A673 (cell line): ENCODE results near the gene SLC44A3. TPM values are rescaled to one million over a fixed set of nuclear protein-coding genes. Genes with fewer than 3 reads are reported as not detected.

ENCODE experiments used
- BruUV-seq: library from RNA; stranded (reverse); fragments of 400-500 nt; replicated peaks from 2 replicates; lab custom pipeline; 2021; lab: Mats Ljungman, UMichigan
- CTCF ChIA-PET: fragments of 300-600 bp; sonication (Branson Sonifier 250); formaldehyde crosslinking; loops from one replicate; lab custom pipeline; 2022; ENCODE audit warnings: antibody characterized with exemption; lab: Charles Lee
- POLR2A ChIA-PET: fragments of 300-600 bp; sonication (Branson Sonifier 250); formaldehyde crosslinking; loops from one replicate; lab custom pipeline; 2022; ENCODE audit warnings: antibody characterized with exemption; ENCODE audit not compliant: low non-redundant PET; lab: Charles Lee
- DNase-seq: peaks from one replicate; pipeline ENCODE4 v3.0.0-alpha.2; 2015; ENCODE audit warnings: low spot score
- H3K27ac ChIP-seq: fragments of 200-600 bp; sonication (generic); 2 replicates; pipeline ENCODE4 v1.5.1; 2016; ENCODE audit warnings: mixed run types, low read depth, mild to moderate bottlenecking, mixed read lengths, antibody characterized with exemption, low read length; ENCODE audit not compliant: poor library complexity, severe bottlenecking
- H3K27me3 ChIP-seq: fragments of 200-600 bp; sonication (generic); replicated peaks from 2 replicates; pipeline ENCODE4 v1.6.1; 2017; ENCODE audit warnings: mixed run types, low read depth, mild to moderate bottlenecking, mixed read lengths, antibody characterized with exemption, low read length; ENCODE audit not compliant: insufficient read depth, poor library complexity
- H3K36me3 ChIP-seq: fragments of 200-600 bp; sonication (generic); 2 replicates; pipeline ENCODE4 v1.6.1; 2016; ENCODE audit warnings: mixed run types, mild to moderate bottlenecking, mixed read lengths, antibody characterized with exemption, low read length; ENCODE audit not compliant: insufficient read depth, poor library complexity, severe bottlenecking
- H3K4me1 ChIP-seq: fragments of 200-600 bp; sonication (generic); 2 replicates; pipeline ENCODE4 v1.6.1; 2017; ENCODE audit warnings: mixed run types, mild to moderate bottlenecking, mixed read lengths, antibody characterized with exemption, low read length; ENCODE audit not compliant: insufficient read depth, poor library complexity, severe bottlenecking
- H3K4me3 ChIP-seq: fragments of 200-600 bp; sonication (generic); 2 replicates; pipeline ENCODE4 v1.5.1; 2016; ENCODE audit warnings: low read depth, mixed run types, mild to moderate bottlenecking, mixed read lengths, low read length; ENCODE audit not compliant: poor library complexity, severe bottlenecking
- H3K9me3 ChIP-seq: fragments of 200-600 bp; sonication (generic); 2 replicates; pipeline ENCODE4 v1.6.1; 2016; ENCODE audit warnings: mixed run types, low read depth, mild to moderate bottlenecking, mixed read lengths, antibody characterized with exemption, low read length; ENCODE audit not compliant: poor library complexity, severe bottlenecking
- EZH2 ChIP-seq: fragments of 200-600 bp; sonication (generic); IDR thresholded peaks from 2 replicates; pipeline ENCODE4 v1.6.1; 2017; ENCODE audit warnings: borderline replicate concordance, low read depth, mild to moderate bottlenecking, mixed read lengths, antibody characterized with exemption, low read length; ENCODE audit not compliant: poor library complexity, severe bottlenecking
- intact Hi-C: fragments of 100-400 bp; cut with micrococcal nuclease; formaldehyde crosslinking; loops from one replicate; pipeline ENCODE4 v1.10.0; 2022; ENCODE audit not compliant: unreplicated experiment
- total RNA-seq: library from RNA; stranded (reverse); gene quantifications from 2 replicates; pipeline ENCODE4 v1.2.3, GENCODE V29; 2021
- TF ChIP-seq, protein P1 (sequence below): fragments of 300-800, 200-600 bp; sonication (generic); conservative IDR thresholded peaks from 2 replicates; pipeline ENCODE4 v1.5.1; 2017; ENCODE audit warnings: low read depth, mild to moderate bottlenecking, antibody characterized with exemption, low read length, moderate library complexity, mixed read lengths

Gene SLC44A3
- total RNA-seq, 1 experiment from 2014 or later, result not detected

DNA sequence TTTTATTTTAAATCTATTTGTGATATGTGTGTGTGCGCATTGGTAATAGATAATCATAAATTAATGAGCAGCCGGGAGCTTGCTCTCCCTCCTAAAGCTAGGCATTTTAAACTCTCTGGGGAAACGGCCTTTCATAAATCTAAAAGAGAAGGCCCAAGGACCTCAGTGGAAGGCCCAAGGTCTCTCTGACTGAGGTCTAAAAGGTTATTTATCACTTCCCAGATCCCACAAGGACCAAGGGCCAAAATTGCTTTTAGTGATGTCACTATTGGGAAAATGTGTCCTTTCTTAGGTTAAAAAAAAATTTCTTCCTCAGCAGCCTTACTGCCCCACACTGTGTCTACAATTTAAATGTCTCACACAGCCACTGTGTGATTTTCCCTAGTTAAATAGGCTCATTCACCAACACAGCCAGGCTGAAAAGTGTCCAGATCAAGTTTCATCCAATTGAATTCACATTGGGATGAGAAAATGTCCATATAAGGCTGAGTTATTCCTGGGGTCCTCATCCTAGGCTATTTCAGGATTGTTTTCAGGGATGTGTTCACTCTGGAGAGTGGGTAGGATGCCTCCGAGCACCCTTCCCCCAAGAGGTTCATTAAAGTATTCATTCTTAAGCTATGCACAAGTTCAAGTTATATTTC is 46.1 kb downstream of the SLC44A3 start:
- H3K27ac ChIP-seq, result no peak overlapping the region
- TF ChIP-seq, protein P1, sequence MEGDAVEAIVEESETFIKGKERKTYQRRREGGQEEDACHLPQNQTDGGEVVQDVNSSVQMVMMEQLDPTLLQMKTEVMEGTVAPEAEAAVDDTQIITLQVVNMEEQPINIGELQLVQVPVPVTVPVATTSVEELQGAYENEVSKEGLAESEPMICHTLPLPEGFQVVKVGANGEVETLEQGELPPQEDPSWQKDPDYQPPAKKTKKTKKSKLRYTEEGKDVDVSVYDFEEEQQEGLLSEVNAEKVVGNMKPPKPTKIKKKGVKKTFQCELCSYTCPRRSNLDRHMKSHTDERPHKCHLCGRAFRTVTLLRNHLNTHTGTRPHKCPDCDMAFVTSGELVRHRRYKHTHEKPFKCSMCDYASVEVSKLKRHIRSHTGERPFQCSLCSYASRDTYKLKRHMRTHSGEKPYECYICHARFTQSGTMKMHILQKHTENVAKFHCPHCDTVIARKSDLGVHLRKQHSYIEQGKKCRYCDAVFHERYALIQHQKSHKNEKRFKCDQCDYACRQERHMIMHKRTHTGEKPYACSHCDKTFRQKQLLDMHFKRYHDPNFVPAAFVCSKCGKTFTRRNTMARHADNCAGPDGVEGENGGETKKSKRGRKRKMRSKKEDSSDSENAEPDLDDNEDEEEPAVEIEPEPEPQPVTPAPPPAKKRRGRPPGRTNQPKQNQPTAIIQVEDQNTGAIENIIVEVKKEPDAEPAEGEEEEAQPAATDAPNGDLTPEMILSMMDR, result no peak
- TF ChIP-seq EZH2, result no peak
- no peaks in the 10 kb centered on the region for H3K9me3 ChIP-seq
- no TSS peak for BruUV-seq
- no peaks in the 10 kb centered on the region for H3K36me3 ChIP-seq
- POLR2A ChIA-PET, result no interaction called here
- no peak for DNase-seq
- no peak overlapping the region for H3K4me3 ChIP-seq
- CTCF ChIA-PET, result no interaction called here
- peaks cover 6% of the 10 kb centered on the region for H3K4me1 ChIP-seq
- no peaks in the 10 kb centered on the region for H3K27me3 ChIP-seq
- intact Hi-C loops, result no loop called here

DNA sequence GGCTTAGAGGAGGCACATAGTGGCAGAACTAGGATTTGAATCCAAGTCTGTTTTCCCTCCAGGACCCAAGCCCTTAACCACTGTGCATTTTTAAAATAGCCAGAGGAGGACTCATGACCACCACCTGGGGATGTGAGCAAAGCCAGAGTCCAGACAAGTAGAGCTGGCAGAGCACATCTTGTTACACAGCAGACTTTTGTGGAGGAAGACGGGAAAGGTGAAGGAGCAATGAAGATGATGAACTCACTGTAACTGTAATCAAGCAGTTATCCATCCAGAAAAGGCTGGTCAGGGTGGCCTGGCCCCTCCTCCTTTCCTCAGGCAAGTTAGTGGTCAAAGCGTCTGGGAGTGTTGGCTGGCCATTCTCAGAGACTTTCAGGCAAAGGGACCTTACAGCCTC is 50.9 kb downstream of the SLC44A3 start:
- Histone ChIP-seq H3K9me3 (no peaks in the 10 kb centered on the region), H3K27me3 (no peaks in the 10 kb centered on the region), H3K36me3 (no peaks in the 10 kb centered on the region), H3K4me1 (no peaks in the 10 kb centered on the region), H3K4me3 (no peak overlapping the region), H3K27ac (no peak overlapping the region)
- CTCF ChIA-PET, result no interaction called here
- intact Hi-C loops, result no loop called here
- no TSS peak for BruUV-seq
- POLR2A ChIA-PET, result no interaction called here
- DNase-seq, result no peak
- TF ChIP-seq EZH2, result no peak
- TF ChIP-seq, protein P1, result no peak

DNA sequence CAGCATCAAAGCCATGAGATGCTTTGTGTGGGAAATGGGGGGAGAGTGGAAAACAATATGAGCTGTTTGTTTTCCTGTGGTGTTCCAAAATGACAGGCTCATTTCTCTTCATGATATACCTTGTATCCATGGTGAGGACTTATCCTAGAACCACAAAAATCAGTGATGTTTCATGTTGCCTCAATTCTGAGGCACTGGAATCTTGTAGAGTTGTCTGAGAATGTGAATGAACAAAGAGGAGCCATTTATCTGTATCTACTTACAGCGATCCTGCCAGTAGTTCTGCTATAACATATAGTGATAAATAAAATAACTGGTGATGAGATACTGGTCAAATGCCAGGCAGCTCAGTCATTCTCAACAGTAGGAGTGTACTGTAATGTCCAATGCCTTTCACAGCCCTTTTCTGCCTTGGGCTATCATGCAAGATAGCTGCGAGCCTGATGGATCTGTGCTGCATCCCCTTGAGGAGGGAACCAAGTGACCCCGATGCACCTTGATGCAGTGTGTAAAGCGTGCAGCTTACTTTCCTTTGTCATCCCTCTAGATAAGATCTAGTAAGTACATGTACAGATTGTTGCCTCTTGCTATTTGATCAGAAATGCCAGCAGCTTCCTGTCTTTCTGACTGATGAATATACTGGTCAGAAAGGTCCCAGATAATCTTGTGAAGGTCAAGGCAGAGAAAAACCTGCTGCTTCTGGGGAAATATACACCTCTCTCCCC is 52.8 kb downstream of the SLC44A3 start:
- DNase-seq, result no peak
- Histone ChIP-seq H3K9me3 (no peaks in the 10 kb centered on the region), H3K4me3 (no peak overlapping the region), H3K27ac (no peak overlapping the region), H3K27me3 (no peaks in the 10 kb centered on the region), H3K36me3 (no peaks in the 10 kb centered on the region), H3K4me1 (no peaks in the 10 kb centered on the region)
- POLR2A ChIA-PET, result no interaction called here
- CTCF ChIA-PET, result interaction anchor here (0.8 kb wide), 1 partner anchor 18 kb away, joined by 3 read pairs; no protein-coding TSS in a partner anchor
- intact Hi-C loops, result no loop called here
- TF ChIP-seq EZH2, result no peak
- TF ChIP-seq, protein P1, result no peak
- no TSS peak for BruUV-seq
